Prostate gland (tissue), 2 donors: Measurements from ENCODE around the gene PPP1R10.

Source experiments
- CTCF ChIP-seq, 4 experiments: fragments of 200-600 bp in 2 of 4; fragments of 450-650 bp in 2 of 4; sonication (generic) in 2 of 4; IDR thresholded peaks; 1 replicate in 3 of 4; 2 replicates in 1 of 4; pipeline ENCODE4 v1.5.1; 2016 to 2019; ENCODE audit warnings: antibody characterized with exemption in 4 of 4, mild to moderate bottlenecking in 2 of 4, moderate library complexity in 2 of 4
- POLR2A ChIP-seq: fragments of 450-650 bp; IDR thresholded peaks from one replicate; pipeline ENCODE4 v1.6.1; 2016; ENCODE audit warnings: antibody characterized with exemption, mild to moderate bottlenecking

GRCh38 chr6:30592287-30592686 is 24.8 kb downstream of the PPP1R10 start:
- TF ChIP-seq POLR2A: no peak
- TF ChIP-seq CTCF (IDR thresholded peaks at IDR 0.05): no peak
